GM12873 (cell line): Measurements from ENCODE around the gene SIGLEC8.

Source experiments
- TF ChIP-seq, protein P1 (sequence below): IDR thresholded peaks from 2 replicates; pipeline ENCODE4 v1.5.1; 2012; ENCODE audit warnings: low read depth, mild to moderate bottlenecking, moderate library complexity, low read length, control low read depth; ENCODE audit not compliant: insufficient read depth; ENCODE audit errors: missing control alignments

The SIGLEC8 gene

DNA sequence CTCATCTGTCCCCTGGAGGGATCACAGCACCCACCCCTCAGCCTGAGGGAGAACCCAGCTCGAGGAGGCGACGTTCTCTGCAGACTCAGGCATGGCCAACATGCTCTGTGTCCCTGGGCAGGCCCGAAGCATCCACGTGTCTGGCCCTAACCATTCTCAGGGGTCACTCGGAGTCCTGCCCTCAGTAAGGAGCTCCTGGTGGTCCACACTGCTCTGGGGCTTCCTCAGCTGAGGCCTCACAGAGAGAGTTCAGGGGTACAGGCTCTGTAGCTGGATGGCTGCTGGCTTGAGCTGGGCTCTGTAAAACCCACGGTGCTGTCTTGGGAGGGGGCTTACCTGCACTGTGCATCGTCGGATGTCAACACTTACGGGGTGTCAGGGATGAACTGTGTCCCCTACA lies 4.4 kb upstream of the SIGLEC8 start:
- TF ChIP-seq, protein P1, sequence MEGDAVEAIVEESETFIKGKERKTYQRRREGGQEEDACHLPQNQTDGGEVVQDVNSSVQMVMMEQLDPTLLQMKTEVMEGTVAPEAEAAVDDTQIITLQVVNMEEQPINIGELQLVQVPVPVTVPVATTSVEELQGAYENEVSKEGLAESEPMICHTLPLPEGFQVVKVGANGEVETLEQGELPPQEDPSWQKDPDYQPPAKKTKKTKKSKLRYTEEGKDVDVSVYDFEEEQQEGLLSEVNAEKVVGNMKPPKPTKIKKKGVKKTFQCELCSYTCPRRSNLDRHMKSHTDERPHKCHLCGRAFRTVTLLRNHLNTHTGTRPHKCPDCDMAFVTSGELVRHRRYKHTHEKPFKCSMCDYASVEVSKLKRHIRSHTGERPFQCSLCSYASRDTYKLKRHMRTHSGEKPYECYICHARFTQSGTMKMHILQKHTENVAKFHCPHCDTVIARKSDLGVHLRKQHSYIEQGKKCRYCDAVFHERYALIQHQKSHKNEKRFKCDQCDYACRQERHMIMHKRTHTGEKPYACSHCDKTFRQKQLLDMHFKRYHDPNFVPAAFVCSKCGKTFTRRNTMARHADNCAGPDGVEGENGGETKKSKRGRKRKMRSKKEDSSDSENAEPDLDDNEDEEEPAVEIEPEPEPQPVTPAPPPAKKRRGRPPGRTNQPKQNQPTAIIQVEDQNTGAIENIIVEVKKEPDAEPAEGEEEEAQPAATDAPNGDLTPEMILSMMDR: no peak

DNA sequence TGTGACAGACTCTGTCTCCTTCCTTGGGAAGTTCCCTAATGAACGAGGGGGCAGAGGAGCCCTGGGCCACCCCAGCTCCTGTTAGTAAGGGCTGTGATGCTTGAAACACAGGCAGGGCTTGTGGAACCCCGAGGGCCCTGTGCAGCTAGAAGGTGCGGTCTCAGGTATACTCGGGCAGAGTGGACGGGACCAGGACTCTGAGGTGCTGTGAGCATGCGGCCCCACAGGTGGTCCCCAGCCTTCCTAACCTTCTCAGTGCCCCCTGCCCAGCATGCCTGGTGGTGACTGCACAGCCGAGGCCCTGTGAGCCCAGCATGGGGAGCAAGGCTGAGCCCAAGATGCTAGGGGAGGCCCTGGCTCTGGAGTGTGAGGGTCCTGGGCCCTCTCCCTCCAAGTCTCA lies 4.0 kb upstream of the SIGLEC8 start:
- TF ChIP-seq, protein P1: no peak

GRCh38 chr19:51461723-51462161 lies 3.5 kb upstream of the SIGLEC8 start:
- TF ChIP-seq, protein P1: no peak

DNA sequence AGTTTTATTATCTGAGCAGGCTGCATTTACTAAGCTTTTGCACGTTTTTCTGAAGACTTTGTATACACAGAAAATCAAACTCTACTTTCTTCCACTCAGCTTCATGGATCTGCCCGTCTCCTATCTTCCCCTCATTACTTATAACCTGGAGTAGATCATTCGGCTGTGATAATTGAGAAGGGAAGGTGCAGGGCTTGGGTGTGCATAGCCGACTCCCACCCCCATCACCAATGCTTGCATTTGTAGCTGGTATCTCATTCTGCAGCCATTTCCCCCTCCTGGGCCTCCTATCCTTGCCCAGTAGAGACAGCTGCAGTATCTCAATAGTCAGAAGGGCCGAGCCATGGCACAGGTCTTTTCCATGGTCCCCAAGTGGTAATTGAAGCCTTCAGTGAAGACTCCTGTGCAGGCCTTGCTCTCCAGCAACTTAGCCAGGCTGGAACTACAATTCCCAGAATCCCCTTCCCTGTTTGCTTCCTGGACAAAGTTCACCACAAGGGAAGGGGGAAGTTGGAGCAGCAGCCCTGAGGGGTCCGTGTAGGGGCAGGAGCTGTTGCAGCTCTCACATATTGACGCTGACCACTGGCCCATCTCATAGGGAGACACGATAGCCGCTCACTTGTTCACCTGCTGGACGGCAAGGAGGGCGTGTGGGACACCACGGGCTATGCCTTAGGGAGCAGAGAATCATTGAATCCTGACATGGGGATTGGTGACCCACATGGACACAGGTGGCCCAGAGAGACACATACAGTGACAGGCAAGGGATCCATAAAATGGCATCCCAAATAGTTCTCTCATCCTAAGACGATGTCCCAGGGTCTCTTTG lies 2.1 kb upstream of the SIGLEC8 start:
- TF ChIP-seq, protein P1: no peak

DNA sequence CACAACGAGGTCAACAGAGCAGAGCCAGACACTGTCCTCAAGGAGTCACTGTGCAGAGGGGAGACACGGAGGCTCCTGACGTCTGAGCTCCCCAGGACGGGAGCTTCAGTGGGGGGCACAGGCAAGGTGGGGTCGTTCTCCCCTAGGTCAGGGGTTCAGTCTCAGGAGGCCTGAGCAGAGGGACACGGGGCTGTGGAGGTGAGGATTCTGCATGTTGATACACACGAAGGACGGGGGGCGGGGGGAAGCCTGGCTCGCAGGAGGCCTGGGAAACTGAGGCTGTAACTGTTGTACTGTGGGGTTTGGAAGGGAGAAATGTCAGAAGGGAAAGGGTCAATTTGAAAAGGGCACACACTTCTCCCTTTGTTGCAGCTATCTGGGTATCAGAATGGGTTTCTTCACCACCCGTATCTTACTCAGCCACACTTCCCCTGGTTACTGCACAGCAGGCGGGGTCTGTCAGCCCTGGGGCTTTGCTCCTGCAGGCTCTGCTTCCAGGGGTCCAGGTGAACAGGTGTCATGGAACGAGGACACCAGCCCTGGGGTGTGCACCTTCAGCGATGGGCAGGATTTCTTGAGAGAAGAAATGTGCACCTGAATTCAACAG lies 748 bp upstream of the SIGLEC8 start:
- TF ChIP-seq, protein P1: no peak

DNA sequence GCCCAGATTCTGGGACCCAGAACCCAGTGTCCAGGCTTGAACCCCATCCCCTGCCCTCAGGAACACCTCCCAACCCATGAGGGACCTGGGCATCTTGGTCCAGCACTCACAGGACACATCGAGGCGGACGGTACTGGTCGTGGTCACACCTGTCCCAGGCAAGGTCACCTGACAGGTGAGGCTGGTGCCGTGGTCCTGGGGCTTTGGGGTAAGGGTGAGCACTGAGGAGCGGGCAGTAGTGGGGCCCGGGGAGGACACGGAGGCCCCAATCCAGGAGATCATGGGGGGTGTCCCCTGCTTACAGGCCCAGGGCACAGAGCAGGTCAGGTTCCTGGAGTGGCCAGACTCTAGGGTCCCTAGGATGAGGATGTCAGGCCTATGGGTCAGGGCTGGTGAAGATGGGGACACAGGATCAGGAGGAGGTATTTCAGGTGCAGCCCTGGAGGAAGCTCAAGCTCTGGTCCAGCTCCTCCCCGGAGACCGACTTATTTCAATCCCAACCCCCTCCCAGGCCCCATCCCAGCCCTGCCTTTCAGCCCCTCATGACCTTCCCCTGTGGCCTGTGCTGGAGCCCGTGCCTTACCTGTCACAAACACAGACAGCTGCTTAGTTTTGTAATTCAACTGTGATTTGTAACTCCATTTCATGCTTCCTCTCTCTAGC lies 772 bp downstream of the SIGLEC8 start:
- TF ChIP-seq, protein P1: no peak
